Caco-2 (cell line): Measurements from ENCODE around the gene KIF22. TPM values are rescaled to one million over a fixed set of nuclear protein-coding genes. Genes with fewer than 3 reads are reported as not detected.

Experiments used
- Bru-seq: library from RNA; stranded (reverse); fragments of 400-500 nt; gene quantifications from one replicate; lab custom pipeline; 2021; lab: Mats Ljungman, UMichigan
- BruChase-seq, 2 experiments: library from RNA; stranded (reverse); fragments of 400-500 nt; gene quantifications; one replicate each; lab custom pipeline; 2021; lab: Mats Ljungman, UMichigan
- BruUV-seq: library from RNA; stranded (reverse); fragments of 400-500 nt; replicated peaks from 2 replicates; lab custom pipeline; 2021; lab: Mats Ljungman, UMichigan
- CTCF ChIA-PET: fragments of 300-600 bp; sonication (Branson Sonifier 250); formaldehyde crosslinking; loops from one replicate; lab custom pipeline; 2022; ENCODE audit warnings: antibody characterized with exemption; lab: Charles Lee
- POLR2A ChIA-PET: fragments of 300-600 bp; sonication (Branson Sonifier 250); formaldehyde crosslinking; loops from one replicate; lab custom pipeline; 2022; ENCODE audit warnings: antibody characterized with exemption; lab: Charles Lee
- DNase-seq, 2 experiments: peaks; one replicate each; pipeline versions ENCODE4 v3.0.0 to v3.0.0-alpha.2; 2020 to 2022
- H3K27me3 ChIP-seq: replicated peaks from 2 replicates; pipeline ENCODE4 v1.6.0; 2011; ENCODE audit warnings: low read length; ENCODE audit not compliant: control insufficient read depth, insufficient read depth
- H3K36me3 ChIP-seq: 2 replicates; pipeline ENCODE4 v1.5.1; 2011; ENCODE audit warnings: low read length; ENCODE audit not compliant: control insufficient read depth, insufficient read depth
- H3K4me1 ChIP-seq: fragments of 250-450 bp; sonication (Bioruptor Pico); 2 replicates; pipeline ENCODE4 v1.5.1; 2020; ENCODE audit warnings: mild to moderate bottlenecking
- H3K4me3 ChIP-seq: 2 replicates; pipeline ENCODE4 v1.5.1; 2011; ENCODE audit warnings: low read depth, mild to moderate bottlenecking, control low read depth, low read length
- H3K9me3 ChIP-seq: fragments of 250-450 bp; sonication (Bioruptor Pico); 2 replicates; pipeline ENCODE4 v1.5.1; 2020; ENCODE audit warnings: mild to moderate bottlenecking, moderate library complexity
- H3K27ac Mint-ChIP-seq: one replicate; pipeline ENCODE4 v1.8.0; 2022; ENCODE audit warnings: mixed read lengths; ENCODE audit not compliant: unreplicated experiment
- H3K27me3 Mint-ChIP-seq: one replicate; pipeline ENCODE4 v1.8.0; 2022; ENCODE audit warnings: mixed read lengths; ENCODE audit not compliant: insufficient read depth, unreplicated experiment
- H3K36me3 Mint-ChIP-seq: one replicate; pipeline ENCODE4 v1.8.0; 2022; ENCODE audit warnings: mild to moderate bottlenecking, mixed read lengths; ENCODE audit not compliant: insufficient read depth, unreplicated experiment
- H3K4me1 Mint-ChIP-seq: one replicate; pipeline ENCODE4 v1.8.0; 2022; ENCODE audit warnings: low read depth, mixed read lengths; ENCODE audit not compliant: unreplicated experiment
- H3K4me3 Mint-ChIP-seq: one replicate; pipeline ENCODE4 v1.8.0; 2022; ENCODE audit warnings: mild to moderate bottlenecking, moderate library complexity, mixed read lengths; ENCODE audit not compliant: unreplicated experiment
- H3K9me3 Mint-ChIP-seq: one replicate; pipeline ENCODE4 v1.8.0; 2022; ENCODE audit warnings: mixed read lengths; ENCODE audit not compliant: unreplicated experiment
- CTCF ChIP-seq, 2 experiments: fragments of 200-600 bp in 1 of 2; IDR thresholded peaks; 1 replicate in 1 of 2; 2 replicates in 1 of 2; pipeline versions ENCODE4 v1.5.1 to v1.8.0; 2011 to 2022; ENCODE audit warnings: antibody characterized with exemption in 1 of 2, control low read depth in 1 of 2, inconsistent platforms in 1 of 2, low read depth in 1 of 2, low read length in 1 of 2, mild to moderate bottlenecking in 1 of 2, moderate library complexity in 1 of 2; ENCODE audit not compliant: insufficient read depth in 1 of 2, severe bottlenecking in 1 of 2, unreplicated experiment in 1 of 2
- intact Hi-C: fragments of 100-400 bp; cut with micrococcal nuclease; formaldehyde crosslinking; loops from one replicate; pipeline ENCODE4 v1.10.0; 2022; ENCODE audit not compliant: unreplicated experiment
- long read RNA-seq: library from polyadenylated mRNA; stranded (forward); transcript quantifications from one replicate; pipeline ENCODE4 v2.0.0, GENCODE V29; 2022
- total RNA-seq: library from RNA; stranded (reverse); gene quantifications from 2 replicates; pipeline ENCODE4 v1.2.3, GENCODE V29; 2022

KIF22 gene
- total RNA-seq: 134 and 152 TPM in 2 replicates
- Bru-seq, nascent RNA: percentile 84 among the genes with signal in this experiment
- percentile 85 among the genes with signal in this experiment for BruChase-seq, experiment 1, labeled RNA remaining after a 2-hour chase
- percentile 91 among the genes with signal in this experiment for BruChase-seq, experiment 2, labeled RNA remaining after a 6-hour chase
- long read RNA-seq, transcript KIF22-201 (14 exons, 2,113 nt): major isoform, 321 of 393 reads
- long read RNA-seq, partial matches to known transcripts: 36 of 393 reads
- long read RNA-seq, other reads (novel, unspliced or antisense): 36 of 393 reads

DNA sequence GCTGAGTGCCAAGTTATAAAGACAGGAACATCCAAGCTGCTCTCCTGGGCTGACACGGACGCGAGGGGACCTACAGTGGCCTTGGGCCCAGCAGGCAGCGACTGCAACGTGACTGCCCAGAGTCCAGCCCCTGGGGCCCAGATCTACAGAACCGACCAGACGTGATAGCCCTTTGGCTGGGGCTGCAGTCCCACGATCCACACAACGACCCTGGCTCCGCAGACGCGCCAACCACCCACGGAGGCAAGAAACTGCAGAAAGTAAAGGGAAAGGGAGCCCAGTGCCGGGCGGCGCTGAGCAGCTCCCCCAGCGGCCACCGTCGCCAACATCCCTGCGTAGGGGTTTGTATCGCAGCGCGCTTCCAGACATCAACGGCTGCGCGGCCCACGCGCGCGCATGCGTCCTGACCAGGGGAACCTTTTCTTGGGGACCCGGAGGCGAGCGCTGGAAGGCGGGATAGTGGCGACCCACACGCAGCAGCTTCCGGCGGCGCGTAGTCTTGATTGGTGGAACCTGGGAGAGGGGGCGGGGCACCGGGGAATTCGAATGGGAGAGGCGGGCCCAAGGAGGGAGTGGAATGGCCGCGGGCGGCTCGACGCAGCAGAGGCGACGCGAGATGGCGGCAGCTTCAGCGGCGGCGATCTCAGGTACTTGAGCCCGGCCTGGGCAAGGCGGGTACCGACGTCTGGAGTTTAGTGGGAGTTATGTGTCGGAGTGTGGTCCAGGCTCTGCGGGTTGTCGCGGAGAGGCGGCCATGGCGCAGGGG is at the start of gene KIF22:
KIF22 (plus strand) TSS at position 569 of the 766 bp plus-strand sequence; CDS start at position 578, 9 bp downstream.
- no peaks in the 10 kb centered on the region for H3K27me3 ChIP-seq
- Mint-ChIP-seq H3K4me1 (peaks cover 22% of the 10 kb centered on the region), H3K27me3 (no peaks in the 10 kb centered on the region), H3K27ac (peak within 1 kb of the TSS; percentile 92), H3K9me3 (no peaks in the 10 kb centered on the region), H3K36me3 (peaks cover 33% of the 10 kb centered on the region), H3K4me3 (peak within 1 kb of the TSS; percentile 79)
- TF ChIP-seq CTCF (IDR thresholded peaks at IDR 0.05; ENCODE audit: insufficient read depth in 1 of 2, low read depth in 1 of 2, low read length in 1 of 2, severe bottlenecking in 1 of 2, unreplicated experiment in 1 of 2): peak; percentile 52 to 83
- H3K4me1 ChIP-seq: 0 out of 2 replicates have a peak, but pooled peaks cover 5% of the 10 kb centered on the region
- CTCF ChIA-PET: interaction anchor here (0.7 to 1.8 kb wide), 9 partner anchors 11 to 288 kb away, joined by 3 to 10 read pairs (median 5); partner anchors contain the start of gene PAGR1
- intact Hi-C loops: loop anchor here (1.0 to 2.0 kb wide), 6 partner anchors 14 to 90 kb away; no protein-coding TSS in a partner anchor
- POLR2A ChIA-PET: interaction anchor here (0.6 to 1.6 kb wide), 13 partner anchors 11 to 183 kb away, joined by 3 to 8 read pairs (median 4); partner anchors contain the start of genes PAGR1, QPRT and TAOK2
- peak within 1 kb of the TSS; percentile 98 for H3K4me3 ChIP-seq
- DNase-seq: peak; percentile 98 to 99
- H3K9me3 ChIP-seq: no peaks in the 10 kb centered on the region
- BruUV-seq: TSS peak; percentile 94
- peaks cover 2% of the 10 kb centered on the region for H3K36me3 ChIP-seq

GRCh38 chr16:29742683-29743275 is 47.8 kb upstream of the KIF22 start:
- ChIA-PET CTCF (interaction anchor here (0.6 kb wide), 1 partner anchor 86 kb away, joined by 3 read pairs; no protein-coding TSS in a partner anchor), POLR2A (no interaction called here)
- no peaks in the 10 kb centered on the region for H3K27me3 ChIP-seq
- intact Hi-C loops: no loop called here
- no peaks in the 10 kb centered on the region for H3K36me3 Mint-ChIP-seq
- no peak overlapping the region for H3K4me3 ChIP-seq
- no peak for DNase-seq
- no peaks in the 10 kb centered on the region for H3K9me3 ChIP-seq
- no peak overlapping the region for H3K27ac Mint-ChIP-seq
- TF ChIP-seq CTCF (IDR thresholded peaks at IDR 0.05; ENCODE audit: insufficient read depth in 1 of 2, low read depth in 1 of 2, low read length in 1 of 2, severe bottlenecking in 1 of 2, unreplicated experiment in 1 of 2): no peak
- no peaks in the 10 kb centered on the region for H3K9me3 Mint-ChIP-seq
- no TSS peak for BruUV-seq
- peaks cover 25% of the 10 kb centered on the region for H3K4me1 Mint-ChIP-seq
- no peaks in the 10 kb centered on the region for H3K27me3 Mint-ChIP-seq
- H3K4me1 ChIP-seq: peaks cover 37% of the 10 kb centered on the region
- no peaks in the 10 kb centered on the region; the same call in 1 of the 2 replicates for H3K36me3 ChIP-seq
- H3K4me3 Mint-ChIP-seq: no peak overlapping the region

DNA sequence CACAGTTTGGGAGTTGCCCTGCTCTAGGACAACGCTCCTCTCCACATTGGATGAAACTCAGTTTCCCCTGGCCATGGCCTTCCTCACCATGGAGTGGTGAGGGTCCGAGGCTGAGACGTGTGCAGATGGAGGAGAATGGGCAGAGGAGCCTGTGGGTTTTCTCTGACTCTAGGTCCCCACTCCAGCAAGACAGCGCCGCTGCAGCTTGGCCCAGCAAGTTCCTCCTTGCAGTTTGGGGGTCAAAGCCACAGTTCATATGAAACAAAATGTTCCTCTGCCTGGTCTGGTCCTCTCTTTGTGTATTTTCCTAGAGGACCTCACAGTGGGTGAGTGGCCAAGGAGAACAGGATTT is 47.1 kb upstream of the KIF22 start:
- intact Hi-C loops: no loop called here
- Mint-ChIP-seq H3K36me3 (no peaks in the 10 kb centered on the region), H3K27me3 (no peaks in the 10 kb centered on the region), H3K27ac (no peak overlapping the region), H3K9me3 (no peaks in the 10 kb centered on the region), H3K4me1 (peaks cover 18% of the 10 kb centered on the region), H3K4me3 (no peak overlapping the region)
- H3K27me3 ChIP-seq: no peaks in the 10 kb centered on the region
- H3K9me3 ChIP-seq: no peaks in the 10 kb centered on the region; the same call in 1 of the 2 replicates
- TF ChIP-seq CTCF (IDR thresholded peaks at IDR 0.05; ENCODE audit: insufficient read depth in 1 of 2, low read depth in 1 of 2, low read length in 1 of 2, severe bottlenecking in 1 of 2, unreplicated experiment in 1 of 2): no peak
- H3K36me3 ChIP-seq: no peaks in the 10 kb centered on the region; the same call in 1 of the 2 replicates
- no TSS peak for BruUV-seq
- POLR2A ChIA-PET: no interaction called here
- DNase-seq: no peak
- no peak overlapping the region for H3K4me3 ChIP-seq
- CTCF ChIA-PET: interaction anchor here (0.6 kb wide), 1 partner anchor 86 kb away, joined by 3 read pairs; no protein-coding TSS in a partner anchor
- peaks cover 33% of the 10 kb centered on the region for H3K4me1 ChIP-seq
